SH-SY5Y (cell line): Measurements from ENCODE around the gene PLXDC1.

Experiments
- GATA2 ChIP-seq: IDR thresholded peaks from 2 replicates; pipeline ENCODE4 v1.6.1; 2011; ENCODE audit warnings: mild to moderate bottlenecking, low read depth, low read length
- GATA3 ChIP-seq: IDR thresholded peaks from 2 replicates; pipeline ENCODE4 v1.6.1; 2011; ENCODE audit warnings: low read depth, mild to moderate bottlenecking, low read length, moderate library complexity

The PLXDC1 gene

DNA sequence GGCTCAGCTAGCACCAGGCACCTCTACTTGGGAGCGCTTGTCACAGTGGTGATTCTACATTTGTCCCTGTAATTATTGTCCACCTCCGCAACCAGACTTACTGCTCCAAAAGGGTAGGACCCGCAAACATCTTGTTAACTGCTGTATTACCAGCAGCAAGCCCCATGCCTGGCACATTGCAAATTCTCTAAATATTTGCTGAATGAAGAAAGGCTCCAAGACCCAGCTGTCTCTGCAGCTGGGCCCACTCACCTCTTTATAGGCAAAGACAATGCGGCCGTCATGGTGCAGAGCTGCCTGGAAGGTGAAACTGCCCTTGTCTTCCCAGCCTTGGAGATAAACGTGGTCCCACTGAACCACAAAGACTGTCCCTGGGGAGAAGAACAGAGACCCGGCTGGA, 44.3 kb downstream of the PLXDC1 start:
- TF ChIP-seq GATA2 = no peak
- no peak for TF ChIP-seq GATA3

DNA sequence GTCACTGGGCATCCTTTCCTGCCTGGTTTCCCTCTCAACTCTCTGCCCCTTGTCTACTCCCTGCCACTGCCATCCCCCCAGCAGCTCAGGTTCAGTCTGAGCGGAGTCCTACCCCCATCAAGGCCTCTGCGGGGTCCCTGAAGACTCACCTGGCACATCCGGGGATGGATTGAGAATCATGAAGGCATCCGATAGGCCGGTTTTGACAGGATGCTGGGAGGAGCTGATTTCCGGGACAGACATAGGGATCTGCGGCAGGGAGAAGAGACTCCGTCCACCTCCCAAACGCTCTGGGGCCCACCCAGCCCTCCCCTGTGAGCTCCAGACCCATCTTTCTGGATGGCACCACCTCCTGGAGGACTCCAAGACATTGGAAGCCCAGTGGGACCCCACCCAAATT, 45.7 kb downstream of the PLXDC1 start:
- no peak for TF ChIP-seq GATA2
- no peak for TF ChIP-seq GATA3

DNA sequence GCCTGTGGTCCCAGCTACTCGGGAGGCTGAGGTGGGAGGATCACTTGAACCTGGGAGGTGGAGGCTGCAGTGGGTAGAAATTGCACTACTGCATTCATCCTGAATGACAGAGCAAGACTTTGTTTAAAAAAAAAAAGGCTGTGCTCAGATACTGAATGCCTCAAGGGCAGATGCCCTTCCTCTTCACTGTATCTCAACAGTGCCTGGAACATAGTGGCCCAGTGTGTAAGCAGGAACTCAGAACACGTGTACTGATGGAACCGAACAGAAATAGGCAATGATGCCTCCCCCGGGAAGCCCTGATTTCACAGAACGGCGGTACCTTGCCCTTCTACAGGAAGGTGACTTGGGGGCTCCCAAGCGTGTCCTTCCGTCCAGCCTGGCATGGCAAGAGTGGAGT, 46.8 kb downstream of the PLXDC1 start:
- no peak for TF ChIP-seq GATA3
- TF ChIP-seq GATA2 = no peak

DNA sequence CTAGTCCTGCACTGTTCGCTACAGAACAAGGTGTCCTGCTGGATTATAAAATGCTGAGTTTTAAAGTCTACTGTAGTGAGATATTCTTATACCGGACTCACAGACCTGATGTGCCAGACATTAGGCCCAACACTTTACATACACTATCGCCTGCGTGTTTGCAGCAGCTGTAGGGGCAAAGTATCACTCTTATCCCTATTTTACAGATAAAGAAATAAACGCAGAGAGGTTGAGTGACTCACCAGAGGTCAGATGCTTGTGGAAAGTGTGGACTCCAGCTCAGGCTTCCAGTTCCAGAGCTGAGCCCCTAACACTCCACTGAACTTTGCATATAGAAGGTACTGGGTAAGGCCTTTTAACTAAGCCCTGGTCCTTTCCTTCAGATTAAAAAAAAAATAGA, 47.4 kb downstream of the PLXDC1 start:
- TF ChIP-seq GATA3 (no peak), GATA2 (no peak)

DNA sequence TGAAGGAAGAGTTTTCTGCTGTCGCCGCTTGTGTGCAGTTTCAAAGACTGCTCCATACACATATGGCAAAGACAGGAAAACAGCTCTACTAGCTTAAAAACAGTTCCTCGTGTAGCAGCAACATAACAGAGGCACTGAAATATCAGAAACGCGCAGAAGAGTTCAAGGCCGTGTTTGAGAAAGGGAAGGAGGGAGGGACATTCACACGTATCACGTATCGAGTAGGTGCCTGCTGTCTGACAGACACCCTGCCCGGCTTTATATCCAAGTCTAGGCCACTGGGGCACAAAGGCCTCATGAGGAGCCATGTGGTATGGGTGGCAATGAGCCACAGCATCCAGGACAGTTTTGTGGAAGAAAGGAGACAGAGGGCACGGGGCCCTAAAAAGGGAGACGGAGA, 50.3 kb downstream of the PLXDC1 start:
- TF ChIP-seq GATA3 (no peak), GATA2 (no peak)

DNA sequence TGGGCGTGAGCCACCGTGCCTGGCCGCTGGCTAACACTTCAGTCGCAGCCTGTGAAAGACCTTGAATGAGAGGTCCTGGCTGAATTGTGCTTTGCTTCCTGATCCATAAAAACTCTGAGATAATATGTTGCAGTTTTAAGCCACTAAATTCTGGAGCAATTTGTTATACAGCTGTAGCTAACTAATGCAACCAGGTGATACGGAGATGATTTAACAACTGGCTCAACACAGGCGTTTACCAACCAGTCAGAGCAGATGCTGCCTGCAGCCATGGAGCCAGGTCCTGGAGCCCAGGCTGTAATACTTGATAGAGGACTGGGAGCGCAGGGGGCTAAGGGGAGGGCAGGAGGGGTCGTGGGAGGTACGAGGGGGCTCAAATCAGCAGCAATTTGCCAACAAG, 50.9 kb downstream of the PLXDC1 start:
- no peak for TF ChIP-seq GATA3
- TF ChIP-seq GATA2 = no peak

DNA sequence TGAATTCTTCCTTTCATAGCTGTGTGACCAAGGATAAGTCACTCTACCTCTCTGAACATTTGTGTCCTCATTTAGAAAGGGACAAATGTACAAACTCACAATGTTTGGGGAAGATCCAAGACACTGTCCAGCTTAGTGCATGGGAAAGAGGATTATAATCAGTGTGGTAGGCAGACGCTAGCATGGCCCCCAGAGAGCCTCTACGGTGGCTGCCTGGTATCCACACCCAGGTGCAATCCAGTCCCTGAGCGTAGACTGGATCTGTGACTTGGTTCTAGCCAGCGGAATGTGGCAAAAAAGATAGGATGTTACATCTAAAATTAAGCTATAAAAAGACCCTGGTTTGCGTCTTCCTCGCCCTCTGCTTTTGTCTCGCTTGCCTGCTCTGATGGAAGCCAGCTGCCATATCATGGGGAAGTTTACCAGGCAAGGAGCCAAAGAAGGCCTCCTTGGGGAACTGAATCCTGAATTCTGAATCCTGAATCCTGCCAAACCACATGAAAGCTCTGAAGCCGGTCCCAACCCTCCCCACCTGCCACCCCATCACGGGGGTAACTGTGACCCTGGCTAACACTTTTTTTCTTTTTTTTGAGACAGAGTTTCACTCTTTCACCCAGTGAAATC, 51.7 kb downstream of the PLXDC1 start:
- TF ChIP-seq GATA3 (no peak), GATA2 (no peak)

DNA sequence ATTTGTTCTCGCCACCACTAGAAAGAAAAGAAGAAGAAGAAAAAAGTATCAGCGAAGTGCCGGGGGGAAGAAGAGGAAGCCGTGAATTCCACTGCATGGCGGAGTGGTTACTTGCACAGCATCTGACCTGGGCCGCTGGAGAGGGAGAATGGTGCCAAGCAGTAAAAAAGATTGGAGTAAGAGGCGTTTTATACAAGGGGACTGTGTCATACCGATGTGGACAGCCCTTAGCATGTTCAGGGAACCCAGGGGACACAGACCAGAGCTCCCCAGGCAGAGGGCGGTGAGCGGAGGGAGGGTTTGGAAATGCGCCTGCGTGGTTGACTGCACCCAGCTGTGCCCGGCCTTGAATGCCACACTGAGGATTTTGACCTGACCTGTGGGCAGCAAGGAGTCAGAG, 52.8 kb downstream of the PLXDC1 start:
- TF ChIP-seq GATA3 (no peak), GATA2 (no peak)

DNA sequence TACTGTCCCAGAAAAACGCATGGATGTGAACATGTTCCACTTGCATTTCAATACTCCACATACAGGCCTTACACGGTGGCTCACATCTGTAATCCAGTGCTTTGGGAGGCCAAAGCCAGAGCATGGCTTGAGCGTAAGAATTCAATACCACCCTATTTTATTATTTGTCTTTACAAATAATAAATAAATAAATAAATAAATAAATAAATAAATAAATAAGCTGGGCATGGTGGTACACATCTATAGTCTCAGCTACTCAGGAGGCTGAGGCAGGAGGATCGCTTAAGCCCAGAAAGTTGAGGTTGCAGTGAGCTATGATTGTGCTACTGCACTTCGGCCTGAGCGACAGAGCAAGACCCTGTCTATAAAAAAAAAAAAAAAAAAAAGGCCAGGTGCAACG, 53.9 kb downstream of the PLXDC1 start:
- no peak for TF ChIP-seq GATA2
- no peak for TF ChIP-seq GATA3

DNA sequence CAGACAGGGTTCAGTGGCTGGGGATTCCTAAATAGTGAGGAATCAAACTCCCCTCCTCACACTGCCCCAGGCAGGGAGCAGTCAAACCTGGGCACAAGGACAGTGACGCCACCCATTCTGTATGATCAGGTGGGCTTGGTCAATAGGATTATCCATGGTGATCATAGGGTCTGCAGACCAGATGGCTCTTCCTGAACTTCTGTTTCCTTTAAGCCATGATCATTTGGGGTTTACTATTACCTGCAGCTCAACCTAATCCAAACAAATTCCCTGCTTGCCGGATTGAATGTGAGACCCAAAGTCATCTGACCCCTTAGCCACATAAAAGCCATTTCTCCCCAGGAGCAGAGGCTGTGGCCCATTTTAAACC, 54.3 kb downstream of the PLXDC1 start:
- no peak for TF ChIP-seq GATA2
- no peak for TF ChIP-seq GATA3

DNA sequence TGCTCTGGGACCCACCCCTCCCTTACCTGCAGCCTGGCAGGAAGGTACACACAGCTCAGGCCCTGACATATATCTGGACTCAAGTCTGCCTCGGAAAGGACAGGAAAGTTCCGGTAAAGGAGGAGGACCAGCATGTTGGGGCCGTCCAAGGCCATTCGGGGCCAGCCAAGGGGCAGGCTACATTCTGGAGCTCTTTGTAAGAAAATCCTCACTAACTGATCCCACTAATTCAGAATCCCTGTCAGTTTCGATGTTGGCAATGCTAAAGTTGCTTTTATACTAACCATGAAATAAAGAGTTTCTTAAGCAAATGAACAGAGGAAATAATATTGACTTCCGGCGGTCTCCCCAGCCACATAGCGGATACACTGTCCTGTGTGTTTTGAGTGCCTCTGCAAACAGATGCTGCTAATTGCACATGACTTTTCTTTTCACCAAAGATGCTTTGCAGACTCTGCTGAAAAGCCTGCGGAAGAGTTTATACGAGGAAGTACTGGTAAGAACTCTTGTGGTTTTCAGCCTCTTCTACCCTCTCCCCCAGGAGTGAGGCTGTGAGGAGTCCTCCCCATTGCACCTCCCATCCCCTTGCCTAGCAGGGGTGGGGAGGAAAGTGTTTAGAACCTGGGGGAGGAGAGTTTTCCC, 54.8 kb downstream of the PLXDC1 start:
- TF ChIP-seq GATA3 (no peak), GATA2 (no peak)

DNA sequence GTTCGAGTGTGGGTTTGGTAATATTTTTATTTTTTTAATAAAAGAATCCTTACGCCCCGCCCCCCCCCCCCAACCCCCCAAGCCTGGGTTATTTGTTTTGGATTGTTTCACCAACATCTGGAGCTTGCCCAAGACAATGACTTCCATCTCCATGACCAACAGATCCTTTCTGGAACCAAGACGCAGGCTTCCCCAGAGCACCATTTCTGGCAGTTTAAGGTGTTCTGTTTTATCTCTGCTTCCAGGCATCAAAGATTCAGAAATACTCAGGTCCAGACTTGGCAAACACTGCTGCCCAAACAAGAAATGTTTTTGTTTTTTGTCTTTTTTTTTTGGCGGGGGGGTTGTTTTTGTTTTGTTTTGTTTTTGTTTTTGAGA, 56.1 kb downstream of the PLXDC1 start:
- TF ChIP-seq GATA2 (no peak), GATA3 (no peak)

DNA sequence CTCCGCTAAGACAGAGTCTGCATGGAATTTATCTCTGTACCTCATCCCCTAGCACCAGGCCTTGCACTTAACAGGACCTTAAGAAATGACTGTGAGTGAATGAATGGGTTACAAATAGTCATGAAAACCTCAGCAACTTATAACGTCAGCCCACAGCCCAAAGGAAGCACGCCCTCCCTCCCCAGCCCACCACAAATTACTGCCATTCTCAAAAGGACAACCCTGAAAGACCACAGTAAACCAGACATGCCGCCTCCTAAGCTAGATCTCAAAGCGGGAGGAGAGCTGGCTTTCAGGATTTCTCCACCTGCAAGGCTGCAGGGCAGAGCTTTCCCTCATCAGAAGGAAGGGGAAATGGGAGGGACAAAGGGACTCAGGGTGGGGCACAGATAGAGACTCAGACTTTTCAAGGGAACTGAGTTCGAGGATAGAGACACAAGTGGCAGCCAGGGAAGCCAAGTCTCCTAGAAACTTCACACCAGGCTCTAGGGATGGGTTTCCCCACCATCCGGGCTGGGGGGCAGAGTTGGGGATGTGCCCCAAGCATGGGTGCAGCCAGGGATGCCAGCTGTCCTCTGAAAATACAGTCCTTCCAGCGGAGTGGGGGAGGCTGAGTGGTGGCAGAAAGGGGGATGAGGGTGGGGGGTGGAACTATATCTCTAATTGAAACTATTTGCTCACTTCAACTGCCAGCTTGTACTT, 56.7 kb downstream of the PLXDC1 start:
- TF ChIP-seq GATA2 = no peak

DNA sequence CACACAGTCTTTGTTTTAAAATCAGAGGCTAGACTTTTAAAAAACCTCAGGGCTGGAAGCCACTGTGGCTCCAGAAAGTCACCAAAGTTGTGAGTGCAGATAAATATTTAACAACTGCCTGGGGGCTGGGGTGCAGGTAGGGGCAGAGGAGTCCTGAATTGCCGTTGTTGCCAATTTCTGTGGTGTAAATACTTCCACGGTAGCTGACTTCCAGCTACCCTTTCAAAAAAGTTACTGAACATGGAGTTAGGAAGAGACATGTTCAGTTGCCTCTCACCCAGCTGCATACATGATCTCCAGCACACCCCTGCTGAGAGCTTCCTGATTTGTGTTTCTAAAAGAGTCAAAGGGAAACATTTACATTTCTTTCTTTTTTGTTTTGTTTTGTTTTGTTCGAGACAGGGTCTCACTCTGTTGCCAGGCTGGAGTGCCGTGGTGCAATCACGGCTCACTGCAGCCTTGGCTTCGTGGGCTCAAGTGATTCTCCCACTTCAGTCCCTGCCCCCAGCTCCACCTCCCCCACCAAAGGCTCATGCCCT, 58.7 kb downstream of the PLXDC1 start:
- TF ChIP-seq GATA3 (no peak), GATA2 (no peak)

DNA sequence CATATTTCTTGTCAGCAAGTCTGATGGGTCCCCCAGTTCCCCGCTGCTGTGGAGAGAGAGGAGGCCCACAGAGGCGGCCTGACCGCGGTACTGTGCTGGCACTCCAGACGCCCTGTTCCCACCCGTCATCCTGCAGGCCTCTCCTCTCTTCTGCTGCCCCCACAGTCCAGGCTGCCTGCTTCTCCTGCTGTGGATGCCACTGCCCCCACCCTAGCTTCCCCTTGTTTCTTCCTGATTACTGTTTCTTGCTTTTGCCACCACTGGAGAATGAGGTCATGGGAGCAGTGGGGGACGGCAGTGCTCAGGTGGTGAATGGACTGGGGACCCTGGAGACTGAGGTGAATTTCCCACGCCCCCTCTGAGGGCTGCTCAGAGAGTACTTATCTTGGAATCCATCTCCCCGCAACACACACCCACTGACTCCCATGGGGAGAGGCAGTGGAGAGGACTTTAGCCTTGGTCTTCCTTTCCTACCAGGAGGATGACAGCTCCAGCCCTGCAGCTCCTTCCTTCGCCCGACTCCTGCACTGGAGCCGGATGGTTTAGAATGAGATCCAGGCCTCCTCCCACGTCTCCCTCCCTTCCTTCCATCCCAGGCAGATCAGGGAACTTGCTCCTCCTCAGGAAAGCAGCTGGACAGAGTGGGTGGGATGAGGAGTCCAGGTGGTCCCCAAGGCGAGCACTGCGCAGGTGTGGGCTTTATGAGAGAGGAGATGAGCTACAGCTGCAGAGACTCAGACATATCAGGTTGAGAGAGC, 60.4 kb downstream of the PLXDC1 start:
- TF ChIP-seq GATA2 = no peak
- no peak for TF ChIP-seq GATA3
